NOMO-1 treated with dmso at 0.1 percent for 144 hours (cell line): ENCODE data around the gene TRIOBP.
"Not testable (repeated sequence)": the region's sequence is repeated elsewhere in the genome, so short reads cannot be mapped to it uniquely, and the experiment has no call there.

ENCODE experiments used
- DNase-seq: peaks from one replicate; lab custom pipeline; 2025; ENCODE audit not compliant: unreplicated experiment; lab: John Stamatoyannopoulos, UW

Gene TRIOBP

GRCh38 chr22:37769056-37769455 lies 72.2 kb downstream of the TRIOBP start:
- no peak for DNase-seq

GRCh38 chr22:37771081-37771480 lies 74.2 kb downstream of the TRIOBP start:
- DNase-seq, result no peak

GRCh38 chr22:37771702-37772427 lies 75.0 kb downstream of the TRIOBP start:
- no peak for DNase-seq

- no peak for DNase-seq
Measured at GRCh38 chr22:37774728-37775127, 77.9 kb downstream of the TRIOBP start.

GRCh38 chr22:37775785-37776638 lies 79.2 kb downstream of the TRIOBP start:
- no peak for DNase-seq

GRCh38 chr22:37776639-37777005 lies 79.8 kb downstream of the TRIOBP start:
- DNase-seq, result no peak

GRCh38 chr22:37777122-37777687 lies 80.4 kb downstream of the TRIOBP start:
- DNase-seq, result no peak

GRCh38 chr22:37778370-37779009 lies 81.6 kb downstream of the TRIOBP start:
- DNase-seq, result no peak

- DNase-seq, result no peak
Measured at GRCh38 chr22:37781434-37782059, 84.7 kb downstream of the TRIOBP start.

GRCh38 chr22:37782340-37783168 lies 85.7 kb downstream of the TRIOBP start:
- no peak for DNase-seq

- no peak for DNase-seq
Measured at GRCh38 chr22:37784829-37785495, 88.1 kb downstream of the TRIOBP start.

- no peak for DNase-seq
Measured at GRCh38 chr22:37790234-37790633, 93.4 kb downstream of the TRIOBP start.

- DNase-seq, result no peak
Measured at GRCh38 chr22:37792494-37792893, 95.6 kb downstream of the TRIOBP start.

GRCh38 chr22:37794376-37794775 lies 97.5 kb downstream of the TRIOBP start:
- DNase-seq, result no peak

- DNase-seq, result no peak
Measured at GRCh38 chr22:37796079-37796478, 99.2 kb downstream of the TRIOBP start.

GRCh38 chr22:37797259-37797658 lies 100.4 kb downstream of the TRIOBP start:
- DNase-seq, result not testable (repeated sequence)

GRCh38 chr22:37797874-37798500 lies 101.1 kb downstream of the TRIOBP start:
- no peak for DNase-seq

- DNase-seq, result not testable (repeated sequence)
Measured at GRCh38 chr22:37799979-37800378, 103.1 kb downstream of the TRIOBP start.

- no peak for DNase-seq
Measured at GRCh38 chr22:37801946-37802309, 105.1 kb downstream of the TRIOBP start.
